Measurements from ENCODE around the gene ZEB2. TPM values are rescaled to one million over a fixed set of nuclear protein-coding genes. Genes with fewer than 3 reads are reported as not detected.

The ZEB2 gene
- total RNA-seq, 1 donor from 2014 or later = 0.51 TPM

DNA sequence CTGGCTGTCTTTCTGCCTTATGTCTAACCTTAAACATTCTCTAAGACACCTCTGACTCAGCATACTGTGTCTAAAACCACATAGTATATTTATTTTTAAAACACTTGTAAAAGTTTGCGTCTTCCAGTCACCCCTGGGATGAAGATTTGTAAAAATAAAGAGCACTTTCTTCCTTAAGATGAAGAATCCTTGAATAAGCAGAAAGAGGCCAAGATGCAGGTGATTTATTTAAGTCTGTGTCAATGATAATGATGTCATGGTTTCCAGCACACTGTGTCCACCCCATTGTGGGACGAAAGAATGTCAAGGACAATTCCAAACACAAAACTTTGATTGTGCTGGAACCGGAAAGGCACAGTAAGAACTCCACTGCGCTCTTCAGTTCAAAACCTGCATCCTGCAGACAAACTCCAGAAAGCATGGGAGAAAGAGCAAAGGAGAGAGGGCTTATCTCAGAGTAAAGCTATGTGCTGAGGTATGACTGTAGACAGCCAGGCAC lies 92.9 kb downstream of the ZEB2 start:
- DNase-seq (ENCODE audit: low read depth in 2 of 2) = peak in 1 of 2 donors; percentile 67

DNA sequence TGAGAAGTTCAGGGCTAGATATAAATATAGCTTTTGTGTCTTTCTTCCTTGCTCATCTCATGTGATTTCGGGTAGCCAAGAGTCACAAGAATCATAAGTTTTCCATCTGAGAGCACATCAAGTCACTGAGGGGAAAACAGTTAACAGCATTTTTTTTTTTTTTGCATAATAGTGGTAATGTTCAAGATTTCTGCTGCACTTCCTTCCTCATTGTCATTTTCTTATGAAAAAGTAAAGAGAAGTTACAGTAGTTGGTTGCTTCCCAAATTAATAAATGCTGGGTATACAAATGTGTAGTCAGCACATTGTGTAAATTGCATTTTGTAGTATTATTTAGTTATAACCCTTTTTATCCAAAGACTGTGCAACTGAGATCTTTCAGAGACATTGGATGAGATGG lies 93.6 kb downstream of the ZEB2 start:
- DNase-seq (ENCODE audit: low read depth in 2 of 2) = no peak

DNA sequence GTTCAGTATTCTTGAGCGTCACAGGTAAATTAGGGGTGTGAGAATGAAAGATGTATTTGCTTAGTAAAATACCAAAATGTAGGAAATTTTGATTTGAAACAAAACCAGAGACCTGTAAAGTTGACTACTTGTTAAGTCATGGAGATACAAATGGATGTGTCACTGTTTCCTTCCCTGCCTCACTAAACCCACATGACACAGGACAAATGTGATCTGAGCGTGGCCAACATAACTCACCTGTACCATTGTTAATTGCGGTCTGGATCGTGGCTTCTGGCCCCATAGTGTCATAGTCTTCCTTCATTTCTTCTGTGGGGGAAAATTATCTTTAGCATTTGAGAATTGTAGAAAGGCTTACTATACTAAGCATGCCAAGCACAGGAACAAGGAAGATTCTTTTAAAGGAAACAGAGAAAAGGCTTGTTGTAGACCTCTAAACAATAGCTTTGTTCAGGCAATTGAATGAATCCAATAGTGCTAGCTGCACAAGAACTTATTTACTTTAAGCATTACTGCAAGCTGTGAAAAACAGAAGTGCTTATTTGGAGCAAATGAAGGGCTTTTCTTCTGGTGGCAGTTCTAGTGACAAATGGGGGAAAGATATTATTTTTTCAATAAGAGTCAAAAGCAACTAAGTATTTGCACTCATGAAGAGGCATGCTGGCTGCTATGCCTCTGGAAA lies 95.2 kb downstream of the ZEB2 start:
- peak in 1 of 2 donors; percentile 21 for DNase-seq (ENCODE audit: low read depth in 2 of 2)

- DNase-seq (ENCODE audit: low read depth in 2 of 2) = no peak
Measured at GRCh38 chr2:144421606-144422510, 98.1 kb downstream of the ZEB2 start.

GRCh38 chr2:144419218-144419617 lies 100.7 kb downstream of the ZEB2 start:
- no peak for DNase-seq (ENCODE audit: low read depth in 2 of 2)

- no peak for DNase-seq (ENCODE audit: low read depth in 2 of 2)
Measured at GRCh38 chr2:144415386-144415785, 104.5 kb downstream of the ZEB2 start.

DNA sequence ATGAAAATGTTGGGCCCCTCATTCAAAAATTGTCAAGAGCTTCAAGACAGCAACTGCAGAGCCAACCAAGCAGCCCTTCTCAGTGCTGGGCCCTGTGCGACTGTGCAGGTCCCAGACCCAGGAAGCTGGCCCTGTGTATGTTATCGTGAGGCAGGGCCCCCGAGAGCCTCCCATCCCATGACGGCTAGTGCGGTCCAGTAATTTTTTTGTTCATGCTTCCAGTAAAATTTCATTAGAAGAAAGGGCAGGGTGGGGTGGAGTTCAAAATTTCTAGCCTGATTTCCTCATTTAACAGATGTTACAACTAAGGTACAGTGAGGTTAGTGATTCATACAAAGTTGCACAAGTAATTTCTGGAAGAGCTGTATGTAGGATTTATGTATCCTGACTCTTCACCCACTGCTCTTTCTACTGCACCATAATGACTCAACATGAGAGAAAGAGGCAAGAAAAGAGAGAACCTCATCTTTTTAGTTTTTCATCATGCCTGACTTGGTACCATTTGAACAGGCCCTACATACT lies 105.5 kb downstream of the ZEB2 start:
- DNase-seq (ENCODE audit: low read depth in 2 of 2) = no peak

DNA sequence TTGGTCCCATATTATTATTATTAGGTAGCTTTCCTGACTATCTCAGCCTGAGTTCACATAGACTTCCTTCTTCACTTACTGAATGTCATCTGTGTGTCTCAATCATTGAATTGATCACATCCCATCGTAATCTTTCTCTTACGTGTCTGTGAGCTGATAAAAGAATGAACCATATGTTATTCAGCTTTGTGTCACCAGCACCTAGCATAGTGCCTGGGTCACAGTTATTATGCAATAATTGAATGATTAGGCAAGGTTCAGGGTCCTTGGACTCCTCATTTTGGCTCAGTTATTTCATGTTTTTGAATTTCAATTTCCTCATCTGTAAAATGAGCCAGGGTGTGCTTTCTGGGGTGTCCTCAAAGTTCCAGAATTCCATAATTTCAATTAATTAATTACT lies 107.2 kb downstream of the ZEB2 start:
- no peak for DNase-seq (ENCODE audit: low read depth in 2 of 2)

DNA sequence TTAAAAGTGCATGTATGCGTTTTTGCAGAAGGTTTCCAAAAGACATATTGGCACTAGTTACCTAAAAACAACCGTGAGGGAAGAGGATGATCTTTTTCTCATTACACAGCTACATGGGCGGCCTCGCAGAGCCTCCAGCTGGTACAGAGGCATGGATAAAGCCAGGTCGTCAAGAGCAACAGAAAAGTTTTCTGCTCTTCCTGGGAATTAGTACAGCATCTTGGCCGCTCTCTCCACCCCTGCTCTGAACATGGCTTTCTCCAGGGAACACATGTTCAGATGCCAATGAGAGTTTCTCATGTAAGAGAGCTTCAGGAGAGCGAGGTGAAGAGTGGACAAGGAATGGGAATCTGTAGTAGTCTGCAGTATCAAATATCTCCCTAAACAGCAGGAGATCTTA lies 108.4 kb downstream of the ZEB2 start:
- DNase-seq (ENCODE audit: low read depth in 2 of 2) = no peak

- no peak for DNase-seq (ENCODE audit: low read depth in 2 of 2)
Measured at GRCh38 chr2:144409241-144409640, 110.7 kb downstream of the ZEB2 start.

GRCh38 chr2:144407262-144407661 lies 112.7 kb downstream of the ZEB2 start:
- no peak for DNase-seq (ENCODE audit: low read depth in 2 of 2)

DNA sequence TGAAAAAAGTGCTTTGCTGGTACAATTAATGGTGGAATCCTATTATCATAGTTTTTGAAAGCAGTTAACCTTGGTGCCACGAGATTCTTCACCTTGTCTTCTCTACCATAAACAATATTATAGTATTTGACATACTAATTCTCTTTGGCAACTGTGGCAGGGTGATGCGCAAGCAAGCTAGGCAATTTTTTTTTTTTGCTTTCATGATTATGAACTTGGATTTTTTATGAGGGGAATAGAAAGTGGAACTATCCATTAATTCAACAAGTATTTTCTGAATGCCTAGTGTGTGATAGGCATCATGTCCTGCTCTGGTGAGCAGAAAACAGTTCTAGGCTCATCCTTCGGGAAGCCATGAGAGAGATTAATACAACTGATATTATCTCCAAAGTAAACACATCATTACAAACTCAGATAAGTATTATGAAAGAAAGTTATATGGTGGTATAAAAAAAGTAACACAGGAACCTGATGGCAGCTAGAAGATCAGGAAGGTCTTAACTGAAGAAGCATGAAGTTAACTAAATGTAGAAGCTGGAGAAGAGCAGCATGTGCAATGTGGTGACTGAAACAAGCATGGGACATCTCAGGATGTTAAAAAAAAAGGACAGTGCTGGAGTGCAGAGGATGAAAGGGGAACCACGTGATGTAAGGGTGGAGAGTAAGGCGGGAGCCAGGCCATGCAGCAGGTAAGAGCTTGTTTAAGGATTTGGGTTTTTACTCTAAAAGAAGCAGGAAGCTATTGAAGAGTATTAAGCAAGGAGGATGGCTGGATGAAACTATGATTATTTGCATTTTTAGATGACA lies 113.7 kb downstream of the ZEB2 start:
- no peak for DNase-seq (ENCODE audit: low read depth in 2 of 2)

- no peak for DNase-seq (ENCODE audit: low read depth in 2 of 2)
Measured at GRCh38 chr2:144405321-144405720, 114.6 kb downstream of the ZEB2 start.

DNA sequence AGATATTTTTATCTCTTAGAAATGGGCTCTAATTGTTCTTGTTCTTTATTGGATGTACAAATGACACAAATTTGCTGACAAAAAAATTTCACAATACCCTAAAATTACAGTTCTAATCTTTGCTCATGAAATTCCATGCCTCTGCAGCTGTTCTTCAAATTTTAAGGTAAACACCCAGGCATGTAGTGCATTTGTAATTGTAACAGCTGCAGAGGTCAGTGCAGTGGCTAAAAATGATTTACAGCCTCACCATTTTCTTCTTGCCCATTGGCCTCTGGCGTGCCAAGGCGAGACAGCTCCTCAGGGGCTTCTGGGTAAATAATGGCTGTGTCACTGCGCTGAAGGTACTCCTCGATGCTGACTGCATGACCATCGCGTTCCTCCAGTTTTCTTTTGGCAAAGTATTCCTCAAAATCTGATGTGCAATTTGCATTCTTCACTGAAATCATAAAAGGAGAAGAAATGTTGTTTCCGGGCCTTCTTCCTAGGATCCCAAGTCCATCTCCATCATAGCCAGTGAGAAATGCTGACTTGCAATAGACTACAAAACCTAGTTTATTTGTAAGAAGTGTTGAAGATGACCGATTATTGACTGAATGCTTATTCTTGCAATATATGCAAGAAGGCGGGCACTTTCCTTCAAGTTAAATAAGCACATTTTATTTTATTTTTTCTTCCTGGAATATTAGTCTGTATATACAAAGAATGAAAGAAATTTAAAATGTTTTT lies 115.2 kb downstream of the ZEB2 start:
- no peak for DNase-seq (ENCODE audit: low read depth in 2 of 2)

DNA sequence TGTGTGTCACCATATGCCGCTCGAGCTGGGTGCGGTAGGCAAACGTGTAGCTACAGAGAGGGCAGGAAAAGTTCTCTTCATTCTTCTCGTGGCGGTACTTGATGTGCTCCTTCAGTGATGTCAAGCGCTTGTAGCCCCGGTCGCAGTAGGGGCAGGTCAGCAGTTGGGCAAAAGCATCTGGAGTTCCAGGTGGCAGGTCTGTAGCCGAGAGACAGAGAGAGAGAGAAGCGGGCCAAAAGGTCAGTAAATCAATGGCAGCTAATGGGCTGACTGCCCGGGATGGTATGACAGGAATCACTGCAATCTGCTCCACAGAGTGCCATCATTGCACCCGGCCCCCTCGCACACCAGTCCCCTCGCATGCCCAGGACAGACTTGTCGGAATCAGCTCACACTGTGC lies 116.0 kb downstream of the ZEB2 start:
- DNase-seq (ENCODE audit: low read depth in 2 of 2) = no peak

- no peak for DNase-seq (ENCODE audit: low read depth in 2 of 2)
Measured at GRCh38 chr2:144402251-144402650, 117.7 kb downstream of the ZEB2 start.

DNA sequence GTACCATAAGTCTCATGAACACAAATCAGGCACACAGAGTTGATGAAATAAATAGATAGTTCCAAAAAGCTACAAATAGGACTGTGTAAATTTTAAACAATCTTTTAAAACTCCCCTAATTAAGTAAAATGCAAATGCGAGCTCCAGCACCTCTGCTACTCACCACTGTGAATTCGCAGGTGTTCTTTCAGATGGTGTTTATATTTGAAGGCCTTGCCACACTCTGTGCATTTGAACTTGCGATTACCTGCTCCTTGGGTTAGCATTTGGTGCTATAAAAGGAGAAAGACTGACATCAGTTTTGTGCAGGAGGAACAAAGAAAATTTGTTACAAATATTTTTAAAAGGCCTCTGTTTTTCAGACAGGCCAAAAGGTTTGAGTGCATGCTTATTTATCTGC lies 118.9 kb downstream of the ZEB2 start:
- DNase-seq (ENCODE audit: low read depth in 2 of 2) = no peak

DNA sequence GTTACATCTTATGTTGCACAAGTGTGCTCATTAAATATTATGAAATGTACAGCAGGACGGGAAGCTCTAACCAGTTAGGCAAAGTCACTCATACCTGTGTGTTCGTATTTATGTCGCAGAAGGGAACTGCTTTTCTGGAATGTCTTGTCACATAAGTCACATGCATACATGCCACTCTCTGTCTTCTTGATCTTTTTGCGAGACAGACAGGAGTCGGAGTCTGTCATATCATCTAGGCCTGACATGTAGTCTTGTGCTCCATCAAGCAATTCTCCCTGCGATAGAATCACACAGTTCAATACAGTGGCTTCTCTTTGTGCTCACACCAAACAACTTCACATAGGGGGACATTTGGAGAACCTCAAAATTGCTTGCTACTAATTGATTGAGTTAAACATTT lies 123.6 kb downstream of the ZEB2 start:
- no peak for DNase-seq (ENCODE audit: low read depth in 2 of 2)

DNA sequence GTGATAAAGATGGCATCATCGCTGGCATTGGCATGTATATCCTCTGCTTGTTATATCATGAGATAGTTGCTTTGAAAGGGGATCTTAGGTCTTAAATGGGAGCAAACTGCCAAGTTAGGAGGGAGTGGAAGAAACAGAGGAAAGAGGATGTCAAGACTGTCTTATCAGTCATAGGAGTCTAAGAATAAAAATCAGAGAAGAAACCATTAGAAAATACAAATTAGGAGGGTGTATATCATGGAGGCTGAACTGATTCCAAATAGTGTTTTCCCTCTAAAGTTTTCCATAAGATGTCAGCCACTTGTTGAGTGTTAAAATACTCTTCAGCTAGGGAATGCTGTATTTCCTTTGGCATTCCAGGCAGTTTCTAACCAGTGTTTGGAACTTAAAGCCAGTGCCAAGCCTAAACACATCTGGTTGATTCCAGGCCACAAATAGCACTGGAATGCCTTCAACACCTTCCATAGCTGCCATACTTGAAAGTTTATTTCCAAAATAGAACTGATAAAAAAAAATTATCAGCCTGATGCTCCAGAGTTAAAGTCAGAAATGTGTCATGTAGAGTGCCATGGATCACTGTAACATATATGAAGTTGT lies 129.4 kb downstream of the ZEB2 start:
- no peak for DNase-seq (ENCODE audit: low read depth in 2 of 2)

DNA sequence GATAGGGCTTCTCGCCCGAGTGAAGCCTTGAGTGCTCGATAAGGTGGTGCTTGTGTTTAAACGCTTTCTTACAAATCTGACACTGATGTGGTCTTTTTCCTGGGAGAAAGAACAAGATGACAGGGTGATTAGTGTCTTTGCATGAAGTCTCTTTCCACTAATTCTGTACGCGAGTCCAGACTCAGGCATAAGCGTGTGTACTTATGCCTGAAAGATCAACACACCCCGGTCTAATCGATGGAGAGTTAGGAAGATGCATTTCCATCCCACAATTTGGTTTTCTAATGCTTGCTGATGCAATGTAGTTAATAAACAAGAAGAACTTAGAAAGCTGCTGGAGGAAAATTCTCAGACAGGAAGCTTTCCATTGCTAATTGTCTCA lies 130.0 kb downstream of the ZEB2 start:
- DNase-seq (ENCODE audit: low read depth in 2 of 2) = no peak
